LoVo (cell line): ENCODE results near the gene RIT2.
"Not testable (repeated sequence)": the region's sequence is repeated elsewhere in the genome, so short reads cannot be mapped to it uniquely, and the experiment has no call there.

ENCODE experiments used
- DNase-seq: peaks from one replicate; pipeline ENCODE4 v3.0.0-alpha.2; 2016; ENCODE audit warnings: low spot score

The RIT2 gene

DNA sequence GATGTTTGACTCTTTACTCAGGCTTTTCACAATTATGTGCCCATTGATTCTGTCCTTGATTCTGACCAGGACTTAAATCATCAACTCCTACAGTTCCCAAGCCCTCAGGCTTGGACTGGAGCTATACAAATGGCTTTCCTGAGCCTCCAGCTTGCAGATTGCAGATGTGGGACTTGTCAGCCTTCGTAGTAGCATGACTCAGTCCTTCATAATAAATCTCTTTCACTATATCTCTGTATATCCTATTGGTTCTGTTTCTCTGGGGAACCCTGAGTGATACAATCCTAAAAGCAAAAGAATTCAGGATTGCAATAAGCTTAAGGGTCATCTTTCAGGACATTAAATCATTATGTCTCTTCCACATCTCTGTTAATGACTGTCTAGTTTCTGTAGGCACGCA, 356.6 kb downstream of the RIT2 start:
- DNase-seq = no peak

DNA sequence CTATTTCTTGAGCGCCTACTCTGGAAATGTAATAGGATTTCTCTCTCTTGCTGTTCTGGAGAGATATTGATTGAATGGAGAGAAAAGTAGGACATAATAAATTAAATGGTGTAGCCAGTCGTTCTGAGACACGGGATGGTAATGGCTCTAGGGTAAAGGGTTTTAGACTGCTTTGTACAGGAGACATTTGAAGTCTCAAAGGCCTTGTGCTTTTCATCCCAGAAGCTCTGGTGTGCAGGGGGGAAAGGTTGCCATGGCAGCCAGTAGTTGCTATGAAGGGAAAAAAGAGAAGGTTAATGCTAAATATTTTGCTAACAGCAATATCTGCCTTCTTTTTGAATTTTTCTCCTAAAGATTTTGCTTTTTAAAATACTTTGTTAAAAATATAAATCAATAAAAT, 359.3 kb downstream of the RIT2 start:
- DNase-seq = no peak

GRCh38 chr18:42752916-42753315, 362.6 kb downstream of the RIT2 start:
- DNase-seq = no peak

- DNase-seq = no peak
Measured at GRCh38 chr18:42746794-42747193, 368.7 kb downstream of the RIT2 start.

DNA sequence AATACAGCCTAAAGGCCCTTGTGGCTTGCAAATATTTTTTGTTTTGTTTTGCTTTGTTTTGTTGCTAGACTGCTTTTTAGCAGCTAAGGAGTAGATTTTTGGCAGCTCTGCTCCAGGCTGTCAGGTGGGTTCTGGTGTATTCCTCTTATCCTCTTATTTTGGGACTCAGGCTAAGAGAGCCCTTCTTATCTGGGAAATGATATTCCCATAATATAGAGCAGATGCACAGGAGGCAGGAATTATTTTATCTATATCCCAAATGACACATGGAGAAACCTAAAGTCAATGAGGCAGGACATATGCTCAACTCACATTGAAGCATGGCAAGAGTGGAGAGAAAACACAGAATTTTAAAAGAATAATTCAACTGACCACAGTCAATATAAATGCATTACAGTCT, 369.6 kb downstream of the RIT2 start:
- no peak for DNase-seq

DNA sequence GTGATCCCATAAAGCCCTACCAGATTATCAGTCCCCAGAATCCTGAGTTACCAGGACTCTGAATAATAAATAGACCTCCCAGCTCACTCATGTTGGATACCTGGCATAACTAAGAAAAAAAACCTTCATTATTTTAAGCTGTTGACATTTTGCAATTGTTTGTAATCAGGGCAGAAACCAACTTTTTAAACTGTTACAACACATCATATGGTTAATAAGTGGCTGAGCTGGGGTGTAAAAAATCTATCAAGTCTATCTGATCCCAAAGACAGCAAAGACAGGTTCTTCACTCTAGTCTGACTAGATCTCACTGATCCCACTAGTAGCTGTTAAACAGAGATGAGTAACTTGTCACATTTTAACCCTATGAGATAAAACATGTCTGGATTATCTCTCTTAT, 370.3 kb downstream of the RIT2 start:
- no peak for DNase-seq

DNA sequence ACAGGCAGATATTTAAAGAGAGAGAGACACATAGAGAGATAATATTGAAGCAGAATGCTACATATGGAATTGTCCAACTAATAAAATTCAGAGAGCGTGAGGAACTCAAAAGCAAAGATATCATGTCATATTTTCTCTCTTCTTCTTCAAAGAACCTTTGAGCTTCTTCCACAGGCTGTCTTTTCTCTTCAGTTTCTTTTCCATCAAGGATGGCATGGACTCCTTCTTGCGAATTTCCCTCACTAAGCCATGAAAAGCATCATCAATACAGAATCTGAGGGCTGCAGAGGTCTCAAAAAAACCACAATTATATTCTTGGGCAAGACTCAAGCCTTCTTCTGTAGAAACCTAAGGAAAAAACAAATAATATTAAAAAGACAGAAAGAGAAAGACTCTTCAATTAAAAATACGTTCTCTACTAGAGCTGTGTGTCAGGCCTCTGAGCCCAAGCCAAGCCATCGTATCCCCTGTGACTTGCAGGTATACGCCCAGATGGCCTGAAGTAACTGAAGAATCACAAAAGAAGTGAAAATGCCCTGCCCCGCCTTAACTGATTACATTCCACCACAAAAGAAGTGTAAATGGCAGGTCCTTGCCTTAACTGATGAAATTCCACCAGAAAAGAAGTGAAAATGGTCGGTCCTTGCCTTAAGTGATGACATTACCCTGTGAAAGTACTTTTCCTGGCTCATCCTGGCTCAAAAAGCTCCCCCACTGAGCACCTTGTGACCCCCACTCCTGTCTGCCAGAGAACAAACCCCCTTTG, 371.9 kb downstream of the RIT2 start:
- no peak for DNase-seq

DNA sequence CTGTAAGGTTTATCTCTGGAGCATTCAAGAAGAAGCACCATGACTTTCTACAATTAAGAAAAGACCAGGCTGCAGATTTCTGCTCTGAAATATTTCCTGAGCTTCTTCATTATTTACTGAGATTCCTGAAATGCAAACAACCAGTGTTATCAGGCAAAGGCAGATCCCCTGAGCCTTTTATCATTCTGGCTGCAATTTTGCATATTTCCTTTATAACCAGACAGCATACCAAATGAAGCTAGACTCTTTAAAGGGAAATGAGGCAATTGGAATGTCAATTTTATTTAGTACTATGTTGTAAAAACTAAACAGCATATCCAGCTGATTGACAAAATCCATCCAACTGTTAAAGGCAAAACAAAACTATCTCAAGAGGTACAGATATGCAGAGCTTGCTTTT, 372.5 kb downstream of the RIT2 start:
- no peak for DNase-seq

- DNase-seq = no peak
Measured at GRCh38 chr18:42742474-42742873, 373.0 kb downstream of the RIT2 start.

DNA sequence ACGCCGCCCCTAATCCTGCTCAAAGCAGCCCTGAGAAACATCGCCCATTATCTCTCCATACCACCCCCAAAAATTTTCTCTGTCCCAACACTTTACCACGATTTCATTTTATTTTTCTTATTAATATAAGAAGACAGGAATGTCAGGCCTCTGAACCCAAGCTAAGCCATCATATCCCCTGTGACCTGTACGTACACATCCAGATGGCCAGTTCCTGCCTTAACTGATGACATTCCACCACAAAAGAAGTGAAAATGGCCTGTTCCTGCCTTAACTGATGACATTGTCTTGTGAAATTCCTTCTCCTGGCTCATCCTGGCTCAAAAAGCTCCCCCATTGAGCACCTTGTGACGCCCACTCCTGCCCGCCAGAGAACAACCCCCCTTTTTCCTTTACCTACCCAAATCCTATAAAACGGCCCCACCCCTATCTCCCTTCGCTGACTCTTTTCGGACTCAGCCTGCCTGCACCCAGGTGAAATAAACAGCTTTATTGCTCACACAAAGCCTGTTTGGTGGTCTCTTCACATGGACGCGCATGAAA, 373.6 kb downstream of the RIT2 start:
- DNase-seq = not testable (repeated sequence)

- DNase-seq = not testable (repeated sequence)
Measured at GRCh38 chr18:42741299-42741698, 374.2 kb downstream of the RIT2 start.

- DNase-seq = no peak
Measured at GRCh38 chr18:42736074-42736473, 379.4 kb downstream of the RIT2 start.

DNA sequence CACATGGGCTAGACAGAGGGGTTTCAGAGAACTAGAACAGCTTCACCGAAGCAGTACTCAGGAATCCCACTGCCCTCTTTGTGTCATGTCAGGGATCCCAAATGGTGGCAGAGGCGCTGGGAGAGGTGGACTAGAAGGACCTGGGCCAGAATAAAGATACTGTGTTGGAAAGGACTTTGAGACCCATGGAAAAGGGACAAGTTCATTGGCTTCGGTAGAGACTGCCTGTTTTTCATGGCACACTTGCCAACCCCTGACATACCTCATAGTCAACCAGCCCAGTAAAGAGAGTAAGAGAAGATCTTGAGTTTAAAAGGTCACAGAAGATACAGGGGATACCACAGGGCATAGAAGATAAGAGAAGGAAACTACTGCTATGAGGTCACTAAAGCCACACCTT, 381.0 kb downstream of the RIT2 start:
- no peak for DNase-seq

GRCh38 chr18:42730272-42730671, 385.2 kb downstream of the RIT2 start:
- DNase-seq = no peak

- DNase-seq = no peak
Measured at GRCh38 chr18:42719221-42719620, 396.3 kb downstream of the RIT2 start.

DNA sequence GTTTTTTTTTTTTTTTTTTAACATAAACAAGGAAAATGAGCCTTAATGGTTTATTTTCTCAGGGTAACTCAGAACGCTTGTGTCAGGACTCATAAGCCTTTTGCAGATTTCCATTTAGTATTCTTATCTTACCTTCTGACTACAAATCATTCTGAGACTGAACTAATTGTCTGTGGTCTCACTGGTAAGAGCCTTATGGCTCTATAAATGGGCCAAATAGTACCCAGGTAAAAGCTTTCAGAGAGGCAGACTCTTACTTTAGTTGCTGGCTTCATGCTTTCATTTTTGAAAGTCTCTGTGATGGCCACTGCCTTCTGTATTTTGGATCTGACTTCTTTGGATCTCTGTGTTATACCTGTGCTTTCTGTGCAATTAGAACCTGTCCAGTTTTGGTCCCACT, 403.4 kb downstream of the RIT2 start:
- no peak for DNase-seq

DNA sequence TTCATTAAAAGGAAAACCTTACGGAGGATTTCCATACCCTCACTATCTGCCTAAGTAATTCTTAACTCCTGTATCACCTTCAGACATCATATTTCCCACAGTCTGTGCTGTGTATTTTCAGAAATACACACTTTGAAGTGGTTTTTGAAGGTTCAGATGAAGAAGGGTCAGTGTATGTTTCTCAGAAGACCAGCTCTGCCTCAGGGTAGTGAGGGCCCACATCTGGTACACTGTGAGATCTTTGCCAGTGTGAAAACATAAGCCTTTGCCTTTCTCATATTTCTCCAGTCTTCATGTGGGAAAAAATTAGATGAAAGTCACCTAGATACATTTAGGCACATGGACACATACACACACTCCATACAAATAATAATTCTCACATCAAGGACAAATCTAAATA, 408.4 kb downstream of the RIT2 start:
- DNase-seq = no peak

DNA sequence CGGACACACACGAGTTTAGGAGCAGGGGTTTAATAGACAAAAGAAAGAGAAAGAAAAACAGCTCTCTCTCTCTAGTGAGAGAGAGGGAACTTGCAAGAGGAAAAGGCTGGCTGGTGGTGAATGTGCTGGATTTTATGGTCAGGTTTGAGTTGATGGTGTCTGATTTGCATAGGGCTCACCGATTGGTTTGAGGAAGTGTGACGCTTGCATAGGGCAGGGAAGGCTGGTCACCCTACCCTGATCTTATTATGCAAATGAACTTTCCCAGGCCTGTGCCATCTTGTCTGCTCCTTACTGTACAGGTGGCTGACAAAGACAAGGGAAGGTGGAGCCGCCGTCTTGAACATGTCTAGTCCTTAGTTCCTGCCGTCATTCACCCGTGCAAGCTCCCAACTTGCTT, 408.9 kb downstream of the RIT2 start:
- peak; percentile 22 for DNase-seq

DNA sequence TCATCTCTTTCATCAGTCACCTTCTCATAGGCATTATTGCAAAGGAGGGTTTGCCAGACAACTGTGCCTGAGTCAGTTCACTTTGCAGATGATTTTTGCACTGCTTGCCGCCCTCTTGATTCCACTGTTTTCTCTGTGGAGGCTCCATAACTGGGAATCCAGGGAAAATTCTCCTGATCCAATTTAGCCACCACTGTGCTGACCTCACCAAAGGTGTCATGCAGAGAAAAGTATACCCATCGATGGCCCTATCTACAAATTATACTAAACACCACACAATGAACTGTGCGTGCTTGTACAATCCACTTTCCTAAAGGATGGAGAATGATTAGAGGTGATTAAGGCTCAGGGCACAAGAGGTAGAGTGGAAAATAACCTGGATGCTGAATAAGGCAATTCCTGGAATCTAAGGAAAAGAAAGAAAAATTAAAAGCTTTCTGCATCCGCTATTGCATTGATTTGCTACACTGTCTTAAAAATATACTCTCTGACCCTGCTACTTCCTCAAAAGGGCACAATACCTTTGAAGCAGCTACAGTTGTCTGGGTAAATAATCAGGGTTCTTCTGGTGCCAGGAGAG, 409.4 kb downstream of the RIT2 start:
- DNase-seq = no peak
